ENCODE measurements around the gene UNC79.

UNC79 gene

GRCh38 chr14:93520053-93520607 is 89.4 kb downstream of the UNC79 start:
- ChIA-PET POLR2A (no interaction called here), CTCF (no interaction called here)
- Histone ChIP-seq H3K9me3 (ENCODE audit: control insufficient read depth, insufficient read depth, low read depth, low read length) (peaks cover 2% of the 10 kb centered on the region), H3K27ac (ENCODE audit: extremely low read depth, low read depth, low read length) (no peak overlapping the region), H3K36me3 (ENCODE audit: control insufficient read depth in 2 of 2, insufficient read depth in 1 of 2, low read length in 2 of 2) (no peaks in the 10 kb centered on the region), H3K4me3 (ENCODE audit: low read depth, low read length) (no peak overlapping the region), H3K4me1 (ENCODE audit: control insufficient read depth, insufficient read depth, low read length) (no peaks in the 10 kb centered on the region)
- TF ChIP-seq KLF17 (tag by site-specific recombination; IDR thresholded peaks at IDR 0.05) (no peak), ZNF169 (tag by site-specific recombination; IDR thresholded peaks at IDR 0.05) (no peak), ZNF354C (tag by site-specific recombination; IDR thresholded peaks at IDR 0.05; ENCODE audit: borderline replicate concordance, low read depth) (no peak), PRDM1 (tag by site-specific recombination; IDR thresholded peaks at IDR 0.05) (no peak), ZNF366 (tag by site-specific recombination; conservative IDR thresholded peaks at IDR 0.05) (no peak), ZNF23 (tag by site-specific recombination; IDR thresholded peaks at IDR 0.05; ENCODE audit: borderline replicate concordance) (no peak), GLIS2 (tag by site-specific recombination; IDR thresholded peaks at IDR 0.05) (no peak), ZNF341 (tag by site-specific recombination; IDR thresholded peaks at IDR 0.05; ENCODE audit: low read depth) (no peak), ZBTB6 (tag by site-specific recombination; IDR thresholded peaks at IDR 0.05) (no peak), ZBTB7A (tag by site-specific recombination; IDR thresholded peaks at IDR 0.05; ENCODE audit: low read depth) (no peak), ZNF324 (tag by site-specific recombination; IDR thresholded peaks at IDR 0.05) (no peak), ZNF155 (tag by site-specific recombination; IDR thresholded peaks at IDR 0.05) (no peak), IKZF3 (tag by site-specific recombination; IDR thresholded peaks at IDR 0.05) (no peak), EGR2 (tag by site-specific recombination; IDR thresholded peaks at IDR 0.05; ENCODE audit: low read depth) (no peak), ZNF555 (tag by site-specific recombination; conservative IDR thresholded peaks at IDR 0.05) (no peak), ZNF610 (tag by site-specific recombination; IDR thresholded peaks at IDR 0.05; ENCODE audit: borderline replicate concordance) (no peak), ZNF777 (tag by site-specific recombination; IDR thresholded peaks at IDR 0.05; ENCODE audit: borderline replicate concordance) (no peak), ZIC2 (tag by site-specific recombination; IDR thresholded peaks at IDR 0.05) (no peak), CTCF (tag by site-specific recombination; IDR thresholded peaks at IDR 0.05) (no peak), FEZF1 (tag by site-specific recombination; IDR thresholded peaks at IDR 0.05) (no peak), KLF7 (tag by site-specific recombination; IDR thresholded peaks at IDR 0.05; ENCODE audit: borderline replicate concordance) (no peak), ZBTB49 (tag by site-specific recombination; IDR thresholded peaks at IDR 0.05; ENCODE audit: low read depth) (no peak), ZNF513 (tag by site-specific recombination; IDR thresholded peaks at IDR 0.05) (no peak), ZNF600 (tag by site-specific recombination; IDR thresholded peaks at IDR 0.05) (no peak)
- TF ChIP-seq, protein P1, sequence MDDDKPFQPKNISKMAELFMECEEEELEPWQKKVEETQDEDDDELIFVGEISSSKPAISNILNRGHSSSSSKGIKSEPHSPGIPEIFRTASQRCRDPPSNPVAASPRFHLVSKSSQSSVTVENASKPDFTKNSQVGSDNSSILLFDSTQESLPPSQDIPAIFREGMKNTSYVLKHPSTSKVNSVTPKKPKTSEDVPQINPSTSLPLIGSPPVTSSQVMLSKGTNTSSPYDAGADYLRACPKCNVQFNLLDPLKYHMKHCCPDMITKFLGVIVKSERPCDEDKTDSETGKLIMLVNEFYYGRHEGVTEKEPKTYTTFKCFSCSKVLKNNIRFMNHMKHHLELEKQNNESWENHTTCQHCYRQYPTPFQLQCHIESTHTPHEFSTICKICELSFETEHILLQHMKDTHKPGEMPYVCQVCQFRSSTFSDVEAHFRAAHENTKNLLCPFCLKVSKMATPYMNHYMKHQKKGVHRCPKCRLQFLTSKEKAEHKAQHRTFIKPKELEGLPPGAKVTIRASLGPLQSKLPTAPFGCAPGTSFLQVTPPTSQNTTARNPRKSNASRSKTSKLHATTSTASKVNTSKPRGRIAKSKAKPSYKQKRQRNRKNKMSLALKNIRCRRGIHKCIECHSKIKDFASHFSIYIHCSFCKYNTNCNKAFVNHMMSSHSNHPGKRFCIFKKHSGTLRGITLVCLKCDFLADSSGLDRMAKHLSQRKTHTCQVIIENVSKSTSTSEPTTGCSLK (tag by site-specific recombination; IDR thresholded peaks at IDR 0.05), result no peak
- TF ChIP-seq, protein P2, sequence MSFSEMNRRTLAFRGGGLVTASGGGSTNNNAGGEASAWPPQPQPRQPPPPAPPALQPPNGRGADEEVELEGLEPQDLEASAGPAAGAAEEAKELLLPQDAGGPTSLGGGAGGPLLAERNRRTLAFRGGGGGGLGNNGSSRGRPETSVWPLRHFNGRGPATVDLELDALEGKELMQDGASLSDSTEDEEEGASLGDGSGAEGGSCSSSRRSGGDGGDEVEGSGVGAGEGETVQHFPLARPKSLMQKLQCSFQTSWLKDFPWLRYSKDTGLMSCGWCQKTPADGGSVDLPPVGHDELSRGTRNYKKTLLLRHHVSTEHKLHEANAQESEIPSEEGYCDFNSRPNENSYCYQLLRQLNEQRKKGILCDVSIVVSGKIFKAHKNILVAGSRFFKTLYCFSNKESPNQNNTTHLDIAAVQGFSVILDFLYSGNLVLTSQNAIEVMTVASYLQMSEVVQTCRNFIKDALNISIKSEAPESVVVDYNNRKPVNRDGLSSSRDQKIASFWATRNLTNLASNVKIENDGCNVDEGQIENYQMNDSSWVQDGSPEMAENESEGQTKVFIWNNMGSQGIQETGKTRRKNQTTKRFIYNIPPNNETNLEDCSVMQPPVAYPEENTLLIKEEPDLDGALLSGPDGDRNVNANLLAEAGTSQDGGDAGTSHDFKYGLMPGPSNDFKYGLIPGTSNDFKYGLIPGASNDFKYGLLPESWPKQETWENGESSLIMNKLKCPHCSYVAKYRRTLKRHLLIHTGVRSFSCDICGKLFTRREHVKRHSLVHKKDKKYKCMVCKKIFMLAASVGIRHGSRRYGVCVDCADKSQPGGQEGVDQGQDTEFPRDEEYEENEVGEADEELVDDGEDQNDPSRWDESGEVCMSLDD (tag by site-specific recombination; IDR thresholded peaks at IDR 0.05), result no peak

Data from HEK293 (cell line).